ENCODE measurements around the gene PKN2.
"Not testable (repeated sequence)": the region's sequence is repeated elsewhere in the genome, so short reads cannot be mapped to it uniquely, and the experiment has no call there.

The PKN2 gene

DNA sequence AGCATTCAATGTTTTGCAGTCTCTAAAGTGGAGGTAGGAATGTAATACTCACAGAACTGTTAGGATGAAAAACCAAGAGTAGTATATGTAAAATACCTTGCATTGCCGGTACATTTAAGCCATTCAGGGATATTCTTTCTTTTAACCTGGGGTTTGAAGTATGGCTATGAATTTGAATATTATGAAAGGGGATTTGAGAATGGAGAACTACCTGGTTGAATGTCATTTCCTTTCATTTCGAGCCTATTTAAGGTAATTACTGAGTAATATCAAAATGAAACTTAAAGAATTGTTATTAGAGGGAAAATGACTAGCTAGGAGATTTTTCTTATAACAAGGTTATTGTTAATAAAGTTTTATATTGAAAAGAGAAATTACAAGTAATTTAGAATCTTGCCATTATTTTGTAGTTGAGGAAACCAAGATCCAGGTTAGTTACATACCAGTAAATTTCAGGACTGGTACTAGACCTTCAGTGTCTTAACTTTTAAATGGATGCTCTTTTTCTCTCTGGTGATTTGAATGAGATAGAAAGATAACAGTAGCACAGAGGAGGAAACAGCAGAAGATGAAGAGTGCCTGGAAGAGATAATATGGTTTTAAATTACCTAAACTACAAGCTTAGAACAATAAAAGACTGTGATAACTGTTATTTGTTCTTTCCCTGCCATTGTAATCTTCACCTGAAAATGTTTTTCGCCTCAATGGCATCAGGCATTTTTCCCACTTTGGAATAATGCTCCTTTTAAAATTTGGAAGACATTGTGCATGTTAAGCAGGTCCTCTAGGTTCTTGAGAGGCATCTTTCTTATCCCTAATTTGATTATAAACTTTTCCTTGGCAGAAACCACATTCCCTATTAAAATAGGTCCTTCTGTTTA is 103.2 kb downstream of the PKN2 start:
- DNase-seq (ENCODE audit: low read depth, low spot score) = no peak

DNA sequence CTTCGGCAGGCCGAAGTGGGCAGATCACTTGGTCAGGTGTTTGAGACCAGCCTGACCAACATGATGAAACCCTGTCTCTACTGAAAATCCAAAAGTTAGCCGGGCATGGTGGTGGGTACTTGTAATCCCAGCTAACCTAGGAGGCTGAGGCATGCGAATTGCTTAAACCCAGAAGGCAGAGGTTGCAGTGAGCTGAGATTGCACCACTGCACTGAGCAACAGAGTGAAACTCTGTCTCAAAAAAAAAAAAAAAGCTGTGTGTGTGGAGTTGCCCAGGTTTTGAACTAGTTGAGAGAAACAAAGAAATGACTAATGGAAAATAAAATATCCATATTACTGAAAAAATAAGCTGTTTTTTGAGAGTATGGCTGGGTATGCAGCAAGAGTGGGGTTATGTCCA is 107.1 kb downstream of the PKN2 start:
- no peak for DNase-seq (ENCODE audit: low read depth, low spot score)

DNA sequence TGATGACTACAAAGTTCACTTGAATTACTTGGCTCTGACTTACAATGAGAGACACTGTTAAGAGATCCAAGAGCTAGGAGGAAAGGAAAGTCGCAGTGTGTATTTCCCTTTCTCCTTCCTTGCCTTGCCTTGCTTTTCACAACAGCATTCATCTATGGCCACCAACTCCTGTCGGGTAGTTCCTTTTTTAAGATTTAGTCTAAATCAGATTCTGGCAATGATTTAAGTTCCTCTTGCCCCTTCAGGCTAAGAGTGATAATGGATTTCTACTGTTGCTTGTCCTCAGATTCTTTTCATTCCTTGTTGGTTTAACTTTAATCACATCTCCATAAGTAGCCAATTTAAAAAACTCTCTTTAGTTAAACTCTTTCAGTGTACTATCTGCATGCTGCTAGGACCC is 115.4 kb downstream of the PKN2 start:
- DNase-seq (ENCODE audit: low read depth, low spot score) = no peak

DNA sequence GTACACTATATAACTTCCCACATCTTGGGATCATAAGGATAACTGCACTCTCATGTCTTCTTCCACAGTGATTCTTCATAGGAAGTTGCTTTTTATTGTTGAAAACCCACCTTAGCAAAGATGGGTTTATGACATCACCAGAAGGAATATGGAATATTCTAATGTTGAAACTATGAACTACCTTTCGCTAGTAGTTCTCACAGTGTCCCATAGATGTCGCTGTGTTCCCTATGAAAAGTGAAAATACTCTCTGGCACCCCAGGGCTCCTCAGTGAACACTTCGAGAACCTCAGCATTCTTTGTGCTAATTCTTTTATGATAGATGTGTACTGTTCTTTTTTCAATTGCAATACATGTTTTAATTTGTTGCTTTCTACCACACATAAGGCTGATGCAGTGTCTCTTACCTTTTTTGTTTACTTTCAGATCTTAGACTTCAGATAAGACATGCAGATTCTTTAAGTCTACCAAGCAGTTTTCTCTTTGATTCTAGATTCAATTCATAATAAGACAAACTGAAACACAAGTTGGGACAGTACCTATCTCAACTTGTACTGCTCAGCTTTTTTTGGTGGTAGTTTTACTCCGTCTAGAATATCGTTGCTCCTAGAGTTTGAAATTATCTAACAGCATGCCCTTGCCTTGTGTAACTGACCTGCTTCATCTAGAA is 116.4 kb downstream of the PKN2 start:
- no peak for DNase-seq (ENCODE audit: low read depth, low spot score)

DNA sequence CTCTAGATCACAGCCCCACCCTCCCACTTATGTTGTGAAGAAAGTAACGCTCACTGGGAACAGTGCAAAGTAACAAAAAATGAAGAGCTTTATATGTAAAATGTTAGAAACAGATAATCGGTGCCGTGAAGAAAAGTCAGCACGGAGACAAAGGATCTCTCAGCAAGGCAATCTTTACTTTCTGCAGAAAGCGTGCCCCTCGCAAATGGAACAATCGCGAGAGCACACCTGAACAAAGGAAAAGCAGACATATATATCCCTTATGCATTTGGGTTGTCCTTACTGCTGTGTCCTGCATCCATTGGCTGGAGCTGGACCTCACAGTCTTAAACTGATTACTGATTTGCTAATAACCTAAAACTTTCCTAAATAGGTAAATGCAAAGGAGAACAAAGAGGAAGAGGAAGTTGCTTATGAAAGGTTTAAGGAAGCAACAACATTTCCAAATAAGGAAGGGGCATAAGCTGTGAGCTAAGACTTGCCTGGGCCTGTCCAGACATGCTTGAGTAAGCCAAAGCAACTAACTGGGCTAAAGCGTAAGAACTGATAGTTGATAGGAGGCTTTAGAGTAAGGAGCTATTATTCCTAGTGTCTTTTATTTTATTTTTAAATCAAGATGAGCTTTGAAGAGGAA is 117.6 kb downstream of the PKN2 start:
- DNase-seq (ENCODE audit: low read depth, low spot score) = no peak

DNA sequence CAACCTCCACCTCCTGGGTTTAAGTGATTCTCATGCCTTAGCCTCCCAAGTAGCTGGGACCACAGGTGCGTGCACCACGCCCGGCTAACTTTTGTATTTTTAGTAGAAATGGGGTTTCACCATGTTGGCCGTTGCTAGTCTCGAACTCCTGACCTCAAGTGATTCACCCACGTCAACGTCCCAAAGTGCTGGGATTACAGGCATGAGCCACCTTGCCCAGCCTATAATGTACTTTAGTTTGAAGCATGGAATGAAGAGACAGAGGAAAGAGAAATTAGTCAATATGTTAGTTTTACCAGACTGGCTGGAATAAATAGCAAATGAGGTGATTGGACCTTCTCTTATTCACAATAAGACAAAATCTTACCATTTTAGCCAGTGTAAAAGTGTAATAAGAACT is 118.3 kb downstream of the PKN2 start:
- DNase-seq (ENCODE audit: low read depth, low spot score) = no peak

DNA sequence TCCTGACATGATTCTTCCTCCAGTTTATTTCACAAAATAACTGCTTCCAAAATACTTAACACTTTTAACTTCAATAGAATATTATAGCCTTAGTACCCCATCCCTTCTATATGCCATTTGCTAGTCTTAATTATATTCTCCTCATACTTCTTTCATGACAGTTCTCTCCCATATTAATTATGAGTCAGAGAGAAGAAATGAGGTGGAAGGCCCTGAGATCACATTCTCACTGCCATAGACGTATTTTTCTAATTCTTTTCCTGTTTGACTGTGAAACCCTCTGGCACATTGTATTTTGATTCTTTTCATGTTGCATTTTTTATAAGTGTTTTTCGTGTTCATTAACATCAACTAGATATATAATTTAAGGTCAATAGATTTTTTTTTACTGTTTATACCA is 118.9 kb downstream of the PKN2 start:
- no peak for DNase-seq (ENCODE audit: low read depth, low spot score)

DNA sequence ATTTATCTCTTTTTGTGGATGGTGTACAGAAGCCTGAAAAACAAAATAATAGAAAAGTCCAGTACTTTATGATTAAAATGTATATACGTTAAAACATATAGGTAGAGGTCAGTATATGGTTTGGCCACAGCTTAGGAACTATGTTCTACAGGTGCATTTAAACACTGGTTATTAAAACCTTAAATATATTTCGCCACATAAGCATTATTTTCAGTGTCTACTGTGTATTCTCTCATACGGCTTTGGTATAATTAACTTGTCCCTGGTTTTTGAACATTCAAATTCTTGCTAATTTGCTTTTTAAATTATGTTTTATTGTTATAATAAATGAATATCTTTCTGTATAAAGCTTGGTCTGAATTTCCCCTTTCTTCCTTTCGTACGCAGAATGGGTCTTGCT is 119.4 kb downstream of the PKN2 start:
- DNase-seq (ENCODE audit: low read depth, low spot score) = no peak

DNA sequence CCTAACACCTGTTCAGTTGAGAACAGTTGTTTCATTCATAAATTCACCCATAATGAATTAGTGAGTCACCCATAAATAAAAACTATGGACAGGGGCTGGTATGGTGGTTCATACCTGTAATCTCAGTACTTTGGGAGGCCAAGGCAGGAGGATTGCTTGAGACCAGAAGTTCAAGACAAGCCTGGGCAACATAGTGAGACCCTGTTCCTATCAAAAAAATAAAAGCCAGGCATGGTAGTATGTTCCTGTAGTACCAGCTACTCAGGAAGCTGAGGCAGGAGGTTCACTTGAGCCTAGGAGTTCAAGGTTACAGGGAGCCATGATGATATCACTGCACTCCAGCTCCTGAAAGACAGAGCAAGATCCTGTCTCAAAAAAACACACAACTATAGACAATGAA is 128.3 kb downstream of the PKN2 start:
- DNase-seq (ENCODE audit: low read depth, low spot score) = no peak

DNA sequence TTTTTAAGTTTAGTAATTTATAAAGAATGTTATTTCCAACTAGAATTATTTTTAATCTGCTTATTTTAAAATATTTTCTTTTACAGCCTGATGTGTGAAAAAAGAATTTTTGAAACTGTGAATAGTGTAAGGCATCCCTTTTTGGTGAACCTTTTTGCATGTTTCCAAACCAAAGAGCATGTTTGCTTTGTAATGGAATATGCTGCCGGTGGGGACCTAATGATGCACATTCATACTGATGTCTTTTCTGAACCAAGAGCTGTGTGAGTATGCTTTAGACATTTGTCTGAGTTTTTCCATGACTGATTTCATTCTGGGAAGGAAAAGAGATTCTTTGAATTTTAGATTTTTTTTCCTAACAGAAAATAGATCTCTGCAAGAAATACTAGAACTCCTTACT is 129.4 kb downstream of the PKN2 start:
- no peak for DNase-seq (ENCODE audit: low read depth, low spot score)

DNA sequence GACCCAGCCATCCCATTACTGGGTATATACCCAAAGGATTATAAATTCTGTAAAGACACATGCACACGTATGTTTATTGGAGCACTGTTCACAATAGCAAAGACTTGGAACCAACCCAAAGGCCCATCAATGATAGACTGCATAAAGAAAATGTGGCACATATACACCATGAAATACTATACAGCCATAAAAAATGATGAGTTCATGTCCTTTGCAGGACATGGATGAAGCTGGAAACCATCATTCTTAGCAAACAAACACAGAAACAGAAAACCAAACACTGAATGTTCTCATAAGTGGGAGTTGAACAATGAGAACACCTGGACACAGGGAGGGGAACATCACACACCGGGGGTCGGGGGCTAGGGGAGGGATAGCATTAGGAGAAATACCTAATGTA is 135.6 kb downstream of the PKN2 start:
- not testable (repeated sequence) for DNase-seq (ENCODE audit: low read depth, low spot score)

DNA sequence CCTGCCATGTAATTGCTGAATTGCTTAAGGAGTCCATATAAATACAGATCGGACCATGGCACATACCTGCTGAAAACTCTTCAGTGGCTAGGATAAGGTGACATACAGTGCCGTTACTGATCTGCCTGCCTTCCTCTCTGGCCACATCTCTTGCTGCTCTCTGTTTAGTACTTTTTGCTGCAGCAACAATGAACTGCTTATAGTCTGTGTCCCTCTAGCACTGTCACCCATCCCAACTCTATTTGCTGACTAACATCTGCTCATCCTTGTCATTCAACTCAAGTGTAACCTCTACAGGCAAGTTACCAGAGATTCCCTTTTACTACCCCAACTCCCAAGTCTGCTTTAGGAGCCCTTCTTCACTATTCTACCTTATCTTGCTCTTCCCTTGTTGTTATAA is 141.6 kb downstream of the PKN2 start:
- no peak for DNase-seq (ENCODE audit: low read depth, low spot score)

DNA sequence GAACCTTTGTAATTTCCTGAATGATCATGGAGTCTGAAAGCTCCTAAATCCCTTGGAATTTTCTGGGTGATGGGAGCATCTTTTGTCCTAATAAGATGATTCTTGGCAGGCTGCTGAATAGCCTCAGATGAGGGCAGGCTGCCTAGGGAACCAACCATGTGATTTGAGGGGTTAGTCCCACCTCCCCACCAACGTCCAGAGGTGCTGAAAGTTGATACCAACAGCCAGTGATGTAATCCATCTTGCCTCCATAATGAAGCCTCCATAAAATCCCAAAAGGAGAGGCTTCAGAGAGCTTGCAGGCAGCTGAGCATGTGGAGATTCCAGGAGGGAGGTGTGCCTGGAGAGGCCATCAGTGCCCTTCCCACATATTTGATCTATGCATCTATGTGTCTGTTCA is 163.6 kb downstream of the PKN2 start:
- DNase-seq (ENCODE audit: low read depth, low spot score) = no peak

DNA sequence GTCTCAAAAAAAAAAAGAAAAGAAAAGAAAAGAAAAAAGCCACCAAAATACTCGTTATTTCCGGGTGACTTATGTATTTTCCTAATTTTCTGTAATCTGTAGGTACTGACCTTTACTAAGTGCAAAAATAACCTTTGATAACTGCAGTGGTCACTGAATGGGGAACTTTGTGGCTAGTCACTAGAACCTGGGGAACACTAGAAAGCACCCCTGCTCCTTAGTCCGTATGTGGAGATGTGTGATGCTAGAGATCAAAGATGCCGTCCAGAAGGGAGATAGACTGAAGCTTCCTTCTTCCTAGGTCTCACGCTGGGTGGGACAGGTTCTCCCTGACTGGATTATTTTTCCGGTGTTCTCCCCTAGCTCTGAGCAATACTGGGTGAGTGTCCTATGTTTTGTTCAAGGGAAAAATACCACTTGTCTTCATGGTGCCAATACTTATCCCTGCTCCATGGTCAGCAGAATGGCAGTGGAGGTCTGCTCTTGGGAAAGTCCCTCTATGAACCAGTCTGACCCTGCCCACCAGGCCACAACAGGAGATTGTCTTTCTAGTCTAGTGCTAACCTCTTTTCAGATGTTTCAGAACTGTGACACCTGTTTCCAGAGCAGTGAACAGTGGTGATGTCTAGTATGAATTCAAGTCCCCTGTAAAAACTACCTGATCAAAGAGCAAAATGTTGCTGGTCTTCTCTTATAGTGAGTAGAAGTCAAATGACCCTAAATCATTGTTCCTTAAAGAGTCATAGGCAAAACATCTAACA is 167.4 kb downstream of the PKN2 start:
- DNase-seq (ENCODE audit: low read depth, low spot score) = no peak

DNA sequence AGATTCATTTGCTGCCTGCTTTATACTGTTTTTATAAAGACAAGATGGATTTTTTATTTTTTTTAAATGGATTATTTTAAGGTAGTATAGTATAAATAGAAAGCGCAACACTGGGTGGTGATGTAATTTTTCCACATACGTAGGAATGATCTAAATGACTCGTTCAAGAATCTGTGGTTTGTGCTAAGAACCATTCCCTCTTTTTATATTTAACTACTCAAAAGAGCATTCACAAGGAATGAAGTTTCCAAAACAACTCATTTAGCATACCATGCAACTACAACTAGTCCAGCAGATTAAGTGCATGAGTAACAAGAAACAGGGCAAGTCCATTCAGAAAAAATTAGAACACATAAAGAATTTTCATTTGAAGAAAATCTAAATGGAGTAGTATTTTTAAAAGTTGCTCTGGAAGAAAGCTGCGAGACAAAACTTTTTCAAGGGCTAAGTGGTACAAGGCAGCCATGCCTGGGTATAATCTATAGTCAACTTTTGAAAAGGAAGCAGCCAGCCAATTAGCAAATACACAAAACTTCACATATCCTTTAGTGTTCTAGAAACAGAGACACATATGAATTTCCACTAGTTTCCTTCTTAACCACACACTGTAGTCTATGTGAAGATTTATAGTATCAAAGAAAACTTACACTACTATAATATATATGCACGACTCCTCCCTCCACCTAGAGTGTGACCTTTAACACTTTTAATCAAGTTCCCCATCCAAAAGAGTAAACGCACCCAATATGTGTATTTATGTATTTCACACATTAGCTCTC is 183.9 kb downstream of the PKN2 start:
- no peak for DNase-seq (ENCODE audit: low read depth, low spot score)

DNA sequence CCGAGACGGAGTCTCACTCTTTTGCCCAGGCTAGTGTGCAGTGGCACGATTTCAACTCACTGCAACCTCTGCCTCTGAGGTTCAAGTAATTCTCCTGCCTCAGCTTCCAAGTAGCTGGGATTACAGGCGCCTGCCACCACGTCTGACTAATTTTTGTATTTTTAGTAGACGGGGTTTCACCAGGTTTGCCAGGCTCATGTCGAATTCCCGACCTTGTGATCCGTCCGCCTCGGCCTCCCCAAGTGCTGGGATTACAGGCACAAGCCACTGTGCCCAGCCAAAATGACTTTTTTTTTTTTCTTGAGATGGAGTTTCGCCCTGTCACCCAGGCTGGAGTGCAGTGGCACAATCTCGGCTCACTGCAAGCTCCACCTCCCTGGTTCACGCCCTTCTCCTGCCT is 185.6 kb downstream of the PKN2 start:
- DNase-seq (ENCODE audit: low read depth, low spot score) = not testable (repeated sequence)

DNA sequence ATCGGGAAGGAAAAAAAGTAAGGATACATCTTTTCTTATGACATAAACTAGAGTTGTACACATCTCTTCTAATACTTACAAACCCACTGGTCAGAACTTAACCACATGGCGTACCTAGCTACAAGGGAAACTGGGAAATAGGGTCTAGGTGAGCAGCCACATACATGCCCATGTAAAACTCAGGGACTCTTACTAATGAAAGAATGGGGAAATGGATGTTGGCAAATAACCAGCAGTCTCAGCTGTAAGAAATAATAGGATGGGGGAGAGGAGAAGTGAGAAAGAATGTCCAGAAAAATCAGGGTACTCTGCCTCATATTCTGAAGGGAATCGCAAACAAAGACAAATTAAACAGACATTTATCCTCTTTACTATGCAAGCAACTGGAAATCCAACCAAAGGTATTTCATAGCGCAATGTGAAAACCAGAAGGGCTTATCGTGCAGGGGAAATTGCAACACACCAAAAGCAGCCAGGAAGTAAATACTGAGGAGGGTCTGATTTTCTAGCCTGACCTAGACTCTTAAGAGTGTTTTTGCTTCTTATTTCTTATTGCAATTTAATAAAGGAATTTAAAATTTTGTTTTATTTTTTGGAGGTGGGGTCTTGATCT is 189.8 kb downstream of the PKN2 start:
- DNase-seq (ENCODE audit: low read depth, low spot score) = no peak

DNA sequence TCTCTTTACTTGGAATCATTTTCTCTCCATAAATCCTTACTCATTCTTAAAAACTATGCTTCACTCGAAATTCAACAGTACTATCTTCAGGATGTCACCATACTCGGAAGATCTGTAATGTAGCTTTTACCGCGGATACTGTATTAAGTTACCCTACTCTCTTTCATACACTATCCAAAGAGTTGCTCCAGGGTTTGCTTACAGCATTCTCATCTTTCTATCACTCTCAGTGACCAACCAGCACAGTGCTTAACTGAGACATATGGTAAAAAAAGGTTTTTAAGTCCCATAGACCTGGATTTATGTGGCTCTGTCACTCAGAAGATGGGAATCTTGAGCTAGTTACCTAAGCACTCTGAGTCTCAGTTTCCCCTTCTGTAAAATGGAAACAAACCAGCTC is 191.5 kb downstream of the PKN2 start:
- no peak for DNase-seq (ENCODE audit: low read depth, low spot score)

DNA sequence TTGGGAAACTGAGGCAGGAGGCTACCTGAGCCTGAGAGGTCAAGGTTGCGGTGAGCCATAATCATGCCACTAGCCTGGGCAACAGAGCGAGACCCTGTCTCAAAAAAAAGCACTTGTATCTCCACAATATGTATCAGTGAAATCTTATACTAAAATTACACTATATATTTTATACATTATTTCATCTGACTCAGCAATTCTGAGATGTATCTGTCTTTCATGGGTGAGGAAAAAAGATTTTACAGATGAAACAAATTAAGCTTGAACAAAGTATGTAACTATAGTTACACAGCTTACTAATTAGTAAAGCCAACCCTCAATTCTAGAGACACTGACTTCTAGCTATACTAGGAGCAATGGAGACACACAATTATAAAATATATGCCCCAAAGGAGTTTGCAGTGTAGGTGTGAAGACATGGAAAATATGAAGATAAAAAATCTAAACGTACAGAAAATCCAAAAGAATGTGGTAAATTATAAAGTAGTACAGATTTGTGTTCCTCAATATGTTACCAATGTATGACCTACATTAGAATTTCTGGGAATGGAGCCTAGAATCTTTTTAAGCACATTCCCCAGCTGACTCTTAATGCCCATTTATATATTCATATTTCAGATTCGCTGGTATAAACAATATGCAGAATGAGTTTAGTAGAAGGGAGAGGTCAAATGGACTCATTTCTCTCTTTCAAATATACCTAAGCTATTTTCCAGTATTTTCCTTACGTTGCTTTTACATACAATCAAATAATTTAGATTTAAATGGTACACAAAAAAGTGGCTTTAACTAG is 192.7 kb downstream of the PKN2 start:
- DNase-seq (ENCODE audit: low read depth, low spot score) = no peak

DNA sequence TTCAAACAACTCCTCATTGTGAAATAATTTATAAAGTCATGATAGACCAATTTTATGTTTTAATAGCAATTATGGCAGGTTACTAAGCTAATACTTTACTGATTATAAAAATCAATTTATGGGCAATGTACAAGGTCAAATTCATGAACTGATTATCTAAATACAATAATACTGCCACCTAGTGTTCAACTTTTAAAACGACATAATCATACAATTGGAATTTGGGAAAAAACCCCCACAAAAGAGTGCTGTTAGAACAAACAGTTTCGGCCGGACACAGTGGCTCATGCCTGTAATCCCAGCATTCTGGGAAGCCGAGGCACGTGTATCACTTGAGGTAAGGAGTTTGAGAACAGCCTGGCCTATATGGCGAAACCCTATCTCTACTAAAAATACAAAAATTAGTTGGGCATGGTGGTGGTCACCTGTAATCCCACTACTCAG is 193.3 kb downstream of the PKN2 start:
- no peak for DNase-seq (ENCODE audit: low read depth, low spot score)
